GM12874 (cell line): ENCODE results near the gene NAT16.

ENCODE experiments used
- CTCF ChIP-seq: IDR thresholded peaks from 2 replicates; pipeline ENCODE4 v1.5.1; 2011; ENCODE audit warnings: low read depth, mild to moderate bottlenecking, control low read depth, low read length, moderate library complexity; ENCODE audit not compliant: insufficient read depth

The NAT16 gene

GRCh38 chr7:101138213-101138870 is 41.8 kb downstream of the NAT16 start:
- peak; percentile 83 for TF ChIP-seq CTCF

- no peak for TF ChIP-seq CTCF
Observed at GRCh38 chr7:101137651-101138212, 42.4 kb downstream of the NAT16 start.

- TF ChIP-seq CTCF, result no peak
Observed at GRCh38 chr7:101134399-101134980, 45.6 kb downstream of the NAT16 start.

- TF ChIP-seq CTCF, result no peak
Observed at GRCh38 chr7:101133621-101134398, 46.3 kb downstream of the NAT16 start.

GRCh38 chr7:101129603-101130117 is 50.4 kb downstream of the NAT16 start:
- TF ChIP-seq CTCF, result no peak

- TF ChIP-seq CTCF, result no peak
Observed at GRCh38 chr7:101128040-101128834, 51.9 kb downstream of the NAT16 start.
